ENCODE results near the gene DHX35.

The DHX35 gene, protein sequence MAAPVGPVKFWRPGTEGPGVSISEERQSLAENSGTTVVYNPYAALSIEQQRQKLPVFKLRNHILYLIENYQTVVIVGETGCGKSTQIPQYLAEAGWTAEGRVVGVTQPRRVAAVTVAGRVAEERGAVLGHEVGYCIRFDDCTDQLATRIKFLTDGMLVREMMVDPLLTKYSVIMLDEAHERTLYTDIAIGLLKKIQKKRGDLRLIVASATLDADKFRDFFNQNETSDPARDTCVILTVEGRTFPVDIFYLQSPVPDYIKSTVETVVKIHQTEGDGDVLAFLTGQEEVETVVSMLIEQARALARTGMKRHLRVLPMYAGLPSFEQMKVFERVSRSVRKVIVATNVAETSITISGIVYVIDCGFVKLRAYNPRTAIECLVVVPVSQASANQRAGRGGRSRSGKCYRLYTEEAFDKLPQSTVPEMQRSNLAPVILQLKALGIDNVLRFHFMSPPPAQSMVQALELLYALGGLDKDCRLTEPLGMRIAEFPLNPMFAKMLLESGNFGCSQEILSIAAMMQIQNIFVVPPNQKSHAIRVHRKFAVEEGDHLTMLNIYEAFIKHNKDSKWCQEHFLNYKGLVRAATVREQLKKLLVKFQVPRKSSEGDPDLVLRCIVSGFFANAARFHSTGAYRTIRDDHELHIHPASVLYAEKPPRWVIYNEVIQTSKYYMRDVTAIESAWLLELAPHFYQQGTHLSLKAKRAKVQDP

DNA sequence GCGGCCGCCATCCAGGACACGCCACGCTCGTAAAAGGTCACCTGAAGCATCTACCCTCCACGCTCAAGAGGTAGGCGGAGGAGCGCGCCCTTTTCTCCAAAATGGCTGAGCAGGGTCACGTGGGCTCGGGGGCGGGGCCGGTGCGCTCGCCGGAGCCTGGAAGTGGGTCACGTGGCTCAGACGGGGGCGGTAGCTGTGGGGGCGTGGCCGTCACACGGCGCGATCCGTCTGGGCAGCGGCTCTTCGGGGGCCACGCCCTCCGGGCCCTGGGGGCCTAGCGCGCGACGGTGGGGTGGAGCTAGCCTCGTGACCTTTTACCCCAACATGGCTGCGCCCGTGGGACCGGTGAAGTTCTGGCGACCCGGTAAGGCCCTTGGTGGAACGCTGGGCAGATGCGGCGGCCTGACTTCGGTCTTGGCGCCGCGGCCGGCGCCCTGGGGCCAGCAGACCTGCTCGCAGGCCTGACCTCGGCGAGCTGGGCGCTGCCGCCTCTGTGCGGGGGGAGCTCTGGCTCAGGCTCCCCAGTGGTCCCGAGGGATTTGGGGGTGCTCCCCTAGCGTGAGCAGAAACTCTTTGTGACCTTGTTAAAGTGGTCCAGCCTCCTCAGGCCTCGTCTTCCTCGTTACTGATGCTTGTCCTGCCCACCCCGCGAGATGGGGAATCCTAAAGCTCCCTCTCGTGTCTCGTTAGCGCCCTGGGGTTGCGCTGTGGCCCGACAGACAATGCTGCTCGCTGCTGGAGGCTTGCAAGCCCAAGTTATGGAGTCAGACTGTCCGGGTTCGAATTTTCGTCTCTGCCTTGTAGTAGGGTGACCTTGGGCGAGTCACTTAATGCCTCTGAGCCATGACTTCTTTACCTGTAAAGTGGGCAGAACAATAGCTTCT, at the start of gene DHX35:
Gene DHX35 (plus strand): TSS at position 301 of the 884 bp plus-strand sequence. CDS start 24 bp downstream, at position 325.
- peak; percentile 99 for DNase-seq

DNA sequence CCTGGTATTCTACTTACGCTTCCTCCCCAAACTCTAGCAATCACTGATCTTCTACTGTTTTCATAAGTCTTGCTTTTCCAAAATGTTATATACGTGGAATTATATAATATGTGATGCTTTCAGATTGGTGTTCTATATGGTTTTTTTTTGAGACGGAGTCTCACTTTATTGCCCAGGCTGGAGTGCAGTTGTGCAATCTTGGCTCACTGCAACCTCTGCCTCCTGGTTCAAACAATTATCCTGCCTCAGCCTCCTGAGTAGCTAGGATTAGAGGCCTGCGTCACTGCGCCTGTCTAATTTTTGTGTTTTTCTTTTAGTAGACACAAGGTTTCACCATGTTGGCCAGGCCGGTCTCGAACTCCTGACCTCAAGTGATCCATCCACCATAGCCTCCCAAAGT, 46.8 kb upstream of the DHX35 start:
- DNase-seq: no peak

DNA sequence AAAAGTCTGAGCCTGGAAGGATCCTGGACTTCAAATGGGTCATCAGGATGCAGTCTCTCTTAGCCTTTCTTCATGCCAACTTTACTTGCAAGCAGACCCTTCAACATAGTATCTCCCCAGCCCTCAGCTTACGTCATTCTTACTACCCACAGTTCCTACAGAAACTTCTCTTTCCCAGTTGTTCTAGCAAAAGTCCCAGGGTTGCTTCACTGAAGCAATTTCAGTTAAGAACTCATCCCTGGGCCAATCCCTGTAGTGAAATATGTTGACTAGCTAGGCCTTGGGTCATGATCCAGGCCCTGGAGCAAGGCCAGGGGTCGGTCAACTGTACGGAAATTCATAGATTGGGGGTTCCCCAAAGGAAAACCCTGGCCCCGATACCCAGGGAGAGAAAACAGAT, 44.5 kb upstream of the DHX35 start:
- no peak for DNase-seq

DNA sequence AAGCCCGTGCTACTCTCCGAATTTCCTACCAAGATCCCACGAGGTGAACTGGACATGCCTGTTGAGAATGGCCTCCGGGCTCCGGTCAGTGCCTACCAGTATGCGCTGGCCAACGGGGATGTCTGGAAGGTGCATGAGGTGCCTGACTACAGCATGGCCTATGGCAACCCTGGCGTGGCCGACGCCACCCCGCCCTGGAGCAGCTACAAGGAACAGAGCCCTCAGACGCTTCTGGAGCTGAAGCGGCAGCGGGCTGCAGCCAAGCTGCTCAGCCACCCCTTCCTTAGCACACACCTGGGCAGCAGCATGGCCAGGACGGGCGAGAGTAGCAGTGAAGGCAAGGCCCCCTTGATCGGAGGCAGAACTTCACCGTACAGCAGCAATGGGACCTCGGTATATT, 44.0 kb upstream of the DHX35 start:
- no peak for DNase-seq

DNA sequence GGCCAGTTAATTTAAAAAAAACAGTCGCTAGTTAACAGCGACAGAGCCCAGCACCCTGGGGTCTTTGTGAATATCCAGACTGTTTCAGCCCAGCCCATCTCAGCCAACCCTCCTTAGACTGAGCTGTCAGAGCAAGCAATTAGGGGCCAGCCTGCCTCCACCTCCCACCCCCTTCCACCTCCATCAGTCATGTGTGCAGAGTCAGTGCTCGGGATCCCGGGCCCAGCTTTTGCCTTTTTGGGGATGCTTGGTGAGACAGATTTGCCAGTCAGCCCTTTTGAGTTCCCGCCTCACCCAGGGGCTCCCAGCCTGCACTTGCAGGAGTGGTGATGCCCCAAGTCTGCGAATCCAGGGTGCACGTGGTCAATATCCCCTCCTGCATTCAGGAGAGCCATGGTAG, 42.5 kb upstream of the DHX35 start:
- DNase-seq: no peak

DNA sequence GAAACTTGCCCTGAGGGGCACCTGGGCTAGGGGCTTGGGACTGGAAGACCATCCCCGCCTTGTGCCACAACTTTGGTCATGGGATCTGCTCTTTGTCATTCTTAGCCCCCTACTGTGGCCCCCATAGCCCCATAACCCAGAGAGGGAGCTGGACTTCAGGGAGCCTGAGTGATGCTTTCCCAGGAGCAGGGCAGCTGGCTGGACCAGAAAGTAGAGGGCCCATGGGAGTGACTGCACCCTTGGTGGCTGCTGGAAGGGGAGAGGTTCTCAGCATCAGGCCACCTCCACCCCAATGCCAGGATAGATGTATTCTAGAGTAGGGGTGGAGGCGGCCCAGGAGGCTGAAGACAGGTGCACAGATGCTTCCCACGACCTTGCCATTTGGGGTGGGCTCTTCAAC, 41.7 kb upstream of the DHX35 start:
- DNase-seq: no peak

DNA sequence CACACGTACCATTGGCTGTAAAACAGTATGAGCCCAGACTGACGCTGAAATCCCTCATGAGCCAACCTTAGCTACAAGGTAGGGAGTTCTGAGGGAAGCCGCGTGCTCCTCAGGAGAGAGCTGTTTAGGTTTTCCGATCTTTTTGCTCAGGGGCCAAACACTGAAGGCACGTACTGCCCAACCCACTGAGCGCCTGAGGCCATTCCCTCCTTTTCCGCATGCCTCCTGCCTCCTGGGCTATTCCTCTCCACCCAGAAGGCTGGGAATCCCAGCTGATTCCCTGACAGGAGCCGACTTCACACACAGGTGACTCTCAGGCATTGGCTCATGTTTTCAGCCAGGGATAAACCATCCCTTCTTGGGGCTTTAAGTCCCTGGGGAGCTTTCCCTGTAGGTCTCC, 41.3 kb upstream of the DHX35 start:
- no peak for DNase-seq

DNA sequence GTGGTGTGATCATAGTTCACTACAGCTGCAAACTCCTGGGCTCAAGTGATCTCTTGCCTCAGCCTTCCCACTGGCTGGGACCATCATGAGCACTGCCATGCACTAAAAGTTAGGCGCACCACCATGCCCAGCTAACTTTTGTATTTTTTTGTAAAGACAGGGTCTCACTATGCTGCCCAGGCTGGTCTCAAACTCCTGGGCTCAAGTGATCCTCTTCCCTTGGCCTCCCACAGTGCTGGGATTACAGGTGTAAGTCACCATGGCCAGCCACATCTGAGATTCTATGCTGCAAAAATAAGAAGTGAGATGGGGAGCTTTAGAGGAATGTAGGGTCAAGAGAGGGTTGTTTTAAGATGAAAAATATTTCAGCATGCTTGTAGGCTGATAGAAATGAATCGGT, 37.4 kb upstream of the DHX35 start:
- no peak for DNase-seq

DNA sequence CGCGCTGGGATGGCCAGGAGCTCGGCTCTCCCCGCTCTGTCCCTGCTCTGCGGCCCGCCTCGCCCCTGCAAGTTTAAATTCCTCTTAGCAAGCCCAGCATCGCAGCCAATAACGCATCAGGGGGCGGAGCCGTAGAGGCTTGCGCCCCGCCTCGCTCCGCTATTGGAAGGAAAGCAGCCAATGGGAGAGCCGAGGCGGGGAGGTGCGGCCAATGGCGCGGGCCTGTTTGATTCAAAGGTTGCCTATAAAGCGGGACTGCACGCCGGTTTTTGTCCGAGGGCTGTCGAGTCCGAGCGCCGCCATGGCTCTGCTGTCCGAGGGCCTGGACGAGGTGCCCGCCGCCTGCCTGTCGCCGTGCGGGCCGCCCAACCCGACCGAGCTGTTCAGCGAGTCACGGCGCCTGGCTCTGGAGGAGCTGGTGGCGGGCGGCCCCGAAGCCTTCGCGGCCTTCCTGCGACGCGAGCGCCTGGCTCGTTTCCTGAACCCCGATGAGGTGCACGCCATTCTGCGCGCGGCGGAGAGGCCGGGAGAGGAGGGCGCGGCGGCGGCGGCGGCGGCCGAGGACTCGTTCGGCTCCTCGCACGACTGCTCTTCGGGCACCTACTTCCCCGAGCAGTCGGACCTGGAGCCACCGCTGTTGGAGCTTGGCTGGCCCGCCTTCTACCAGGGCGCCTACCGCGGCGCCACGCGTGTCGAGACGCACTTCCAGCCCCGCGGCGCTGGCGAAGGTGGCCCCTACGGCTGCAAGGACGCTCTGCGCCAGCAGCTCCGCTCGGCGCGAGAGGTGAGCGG, 35.8 kb upstream of the DHX35 start, which contains the start of gene FAM83D:
Gene FAM83D (plus strand): TSS at position 276 of the 792 bp plus-strand sequence. CDS start 26 bp downstream, at position 302.
- DNase-seq: peak; percentile 95 to 97

DNA sequence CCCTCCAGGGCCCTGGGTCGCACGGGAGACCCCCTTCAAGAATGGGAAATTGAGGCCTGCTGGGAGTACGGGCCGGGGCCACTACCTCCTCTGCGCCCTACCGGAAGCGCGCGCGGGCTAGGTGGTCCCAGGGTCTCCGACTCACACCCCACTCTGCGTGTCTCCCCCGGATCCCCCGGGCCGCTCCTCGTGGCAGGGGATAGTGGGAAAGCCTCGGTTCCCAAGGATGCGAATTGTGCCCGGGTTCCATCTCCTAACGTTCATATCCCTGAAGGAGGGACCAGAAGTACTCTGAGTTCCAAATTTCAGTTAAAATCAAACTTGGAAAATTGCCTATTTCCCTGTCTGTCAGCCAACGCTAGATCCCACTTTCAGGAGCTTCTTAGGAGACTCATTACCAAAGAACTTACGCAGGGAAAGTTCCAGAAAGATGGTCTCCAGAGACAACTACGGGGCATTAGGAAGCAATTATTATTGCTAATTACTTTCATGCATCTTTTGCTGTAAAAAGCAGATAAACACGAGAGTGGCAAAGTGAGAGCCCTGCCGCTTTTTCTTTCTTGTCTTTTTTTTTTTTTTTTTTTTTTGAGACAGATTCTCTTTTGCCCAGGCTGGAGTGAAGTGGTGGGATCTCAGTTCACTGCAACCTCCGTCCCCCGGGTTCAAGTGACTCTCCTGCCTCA, 35.1 kb upstream of the DHX35 start:
- DNase-seq: peak in 1 of 2 experiments; percentile 12

DNA sequence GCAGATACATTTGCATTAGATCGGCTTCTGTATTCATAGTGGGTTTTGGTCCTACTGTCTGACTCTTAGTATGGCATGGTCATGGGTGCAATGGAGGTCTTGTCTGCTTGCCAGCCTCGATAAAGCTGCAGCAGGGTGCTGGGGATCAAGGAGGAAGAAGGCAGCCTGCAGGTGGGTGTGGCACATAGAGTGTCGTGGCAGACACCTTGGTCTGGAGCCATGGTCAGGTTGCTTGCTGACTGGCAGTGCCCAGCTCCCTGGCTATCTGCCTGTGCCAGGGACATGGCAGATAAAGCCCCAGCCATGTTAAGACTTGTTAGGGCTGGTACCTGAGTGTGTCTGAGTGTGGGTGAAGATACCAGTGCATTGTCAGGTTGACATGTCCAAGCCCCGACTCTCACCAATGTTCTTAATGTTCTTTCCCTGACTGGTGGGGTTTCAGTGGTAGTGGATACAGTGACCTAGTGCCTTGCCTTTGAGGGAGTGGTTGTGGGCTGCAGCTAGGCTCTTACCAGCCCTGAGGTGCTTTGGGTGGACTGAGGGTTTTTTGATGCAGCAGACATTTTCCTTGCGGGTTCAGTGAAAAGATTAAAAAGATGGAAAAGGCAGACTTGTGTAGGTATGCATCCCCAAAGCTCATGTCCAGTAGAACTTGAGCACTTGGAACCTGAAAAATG, 34.1 kb upstream of the DHX35 start:
- no peak for DNase-seq

DNA sequence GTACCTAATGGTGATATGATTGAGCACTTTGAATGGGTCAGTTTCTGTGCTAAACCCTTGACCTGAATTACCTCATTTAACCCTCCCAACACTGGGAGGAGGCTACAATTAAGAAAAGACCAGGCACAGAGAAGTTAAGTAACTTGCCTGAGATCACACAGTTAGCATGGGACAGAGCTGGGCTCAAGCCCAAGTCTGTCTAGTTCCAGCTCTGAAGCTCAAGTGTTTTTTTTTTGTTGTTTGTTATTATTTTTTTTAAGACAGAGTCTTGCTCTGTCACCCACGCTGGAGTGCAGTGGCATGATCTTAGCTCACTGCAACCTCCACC, 31.9 kb upstream of the DHX35 start:
- no peak for DNase-seq

DNA sequence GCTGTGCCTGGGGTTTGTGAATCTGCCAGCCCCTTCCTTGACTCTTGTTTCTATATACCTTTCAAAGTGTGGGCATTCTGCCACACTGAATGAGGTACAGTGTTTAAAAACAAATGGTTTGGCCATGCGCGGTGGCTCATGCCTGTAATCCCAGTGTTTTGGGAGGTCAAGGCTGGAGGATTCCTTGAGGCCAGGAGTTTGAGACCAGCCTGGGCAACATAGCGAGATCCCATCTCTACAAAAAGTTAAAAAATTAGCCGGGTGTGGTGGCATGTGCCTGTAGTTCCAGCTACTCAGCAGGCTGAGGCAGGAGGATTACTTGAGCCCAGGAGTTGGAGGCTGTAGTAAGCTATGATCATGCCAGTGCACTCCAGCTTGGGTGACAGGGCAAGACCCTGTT, 30.2 kb upstream of the DHX35 start:
- no peak for DNase-seq

DNA sequence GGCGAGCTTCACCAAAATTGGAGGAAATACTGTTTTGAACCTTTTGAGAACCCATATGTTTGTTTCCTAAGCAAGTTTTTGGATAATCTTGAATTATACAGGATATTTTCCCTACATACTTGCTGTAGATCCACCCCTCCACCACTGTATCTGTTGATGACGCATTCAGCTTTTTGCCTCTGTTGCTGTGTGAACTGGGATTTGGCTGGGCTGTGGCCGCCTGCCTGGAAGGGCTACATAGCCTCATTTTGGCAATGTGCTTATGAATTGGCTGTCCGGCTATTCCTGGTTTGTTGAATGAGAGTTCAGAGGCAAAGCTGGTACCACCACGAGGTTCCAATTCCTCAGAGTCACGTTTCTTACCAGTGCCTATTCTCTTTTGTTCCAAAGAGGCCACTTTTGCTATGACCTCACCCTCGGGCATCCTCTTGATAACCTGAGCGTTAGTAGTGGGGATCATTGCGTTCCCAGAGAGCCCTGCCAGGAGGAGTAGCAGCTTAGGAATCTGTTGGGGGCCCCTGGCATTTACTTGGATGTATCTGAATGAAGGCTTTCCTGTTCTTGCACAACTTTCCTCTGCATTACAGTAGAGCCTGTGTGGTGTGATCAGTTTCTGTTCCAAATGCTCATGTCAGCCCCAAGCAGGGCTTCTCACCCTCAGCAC, 29.6 kb upstream of the DHX35 start:
- no peak for DNase-seq

DNA sequence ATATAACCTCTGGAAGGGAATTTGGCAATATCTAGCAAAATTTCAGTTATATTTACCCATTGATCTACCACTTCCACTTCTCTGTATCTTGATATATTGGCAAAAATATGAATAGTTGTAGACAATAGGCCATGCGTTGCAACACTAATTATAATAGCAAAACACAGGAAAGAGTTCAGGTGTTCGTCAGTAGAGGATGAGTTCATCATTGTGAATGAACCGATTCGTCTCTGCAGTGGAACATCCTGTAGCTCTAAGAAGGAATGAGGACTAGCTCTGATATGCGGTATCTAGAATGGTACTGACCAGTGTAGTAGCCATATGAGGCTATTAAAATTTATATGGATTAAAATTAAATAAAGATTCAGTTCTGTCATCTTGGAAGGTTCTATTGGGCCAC, 27.6 kb upstream of the DHX35 start:
- DNase-seq: no peak

DNA sequence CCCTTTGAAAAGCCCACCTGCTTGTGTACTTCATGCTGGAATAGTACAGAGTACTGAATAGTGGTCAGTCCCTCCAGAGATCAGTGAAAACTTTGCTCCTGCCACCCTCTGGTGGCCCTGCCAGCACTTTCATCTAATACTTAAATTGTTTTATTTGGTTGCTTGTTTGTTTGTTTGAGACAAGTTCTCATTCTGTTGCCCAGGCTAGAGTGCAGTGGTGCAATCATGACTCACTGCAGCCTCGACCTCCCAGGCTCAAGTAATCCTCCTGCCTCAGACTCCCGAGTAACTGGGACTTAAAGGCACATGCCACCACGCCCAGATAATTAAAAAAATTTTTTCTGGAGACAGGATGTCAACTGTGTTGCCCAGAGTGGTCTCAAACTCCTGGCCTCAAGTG, 26.9 kb upstream of the DHX35 start:
- DNase-seq: no peak

DNA sequence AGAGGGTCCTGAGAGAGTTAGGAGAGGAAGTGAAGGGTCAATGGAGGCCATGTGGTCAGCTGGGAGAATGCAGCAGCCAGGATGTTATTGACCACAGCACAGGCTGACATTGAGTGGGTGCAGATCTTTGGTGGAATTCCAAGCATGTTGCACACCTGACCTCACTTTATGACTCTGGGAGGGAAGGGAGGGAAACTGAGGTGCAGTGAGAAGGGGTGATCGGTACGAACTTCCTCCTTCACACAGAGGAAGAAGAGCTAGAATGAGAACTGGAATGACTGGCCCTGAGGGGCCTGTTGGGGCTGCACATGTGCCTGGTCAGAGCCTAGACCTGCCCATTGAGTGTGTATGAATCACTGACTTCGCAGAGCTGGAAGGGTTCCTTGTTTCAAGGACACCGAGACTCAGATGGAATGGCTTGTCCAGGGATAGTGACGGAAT, 26.2 kb upstream of the DHX35 start:
- no peak for DNase-seq

DNA sequence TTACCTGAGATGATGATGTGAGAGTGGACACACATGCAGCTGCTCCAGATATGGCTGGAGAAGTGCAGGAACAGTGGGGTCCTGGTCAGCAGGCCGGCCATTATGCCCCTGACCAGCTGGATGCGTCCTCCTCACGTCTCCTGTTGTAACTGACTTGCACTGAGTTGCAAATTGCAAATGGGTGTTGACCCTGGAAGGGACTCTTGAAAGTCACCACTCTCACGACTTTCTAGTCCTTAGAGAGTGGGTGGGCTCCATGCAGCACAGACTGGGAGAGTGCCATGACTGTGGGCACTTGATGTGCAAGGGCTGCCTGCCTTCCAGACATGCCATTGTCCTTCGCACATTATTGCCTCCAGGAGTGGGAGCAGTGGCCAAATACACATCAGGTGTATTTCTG, 25.1 kb upstream of the DHX35 start:
- DNase-seq: no peak

DNA sequence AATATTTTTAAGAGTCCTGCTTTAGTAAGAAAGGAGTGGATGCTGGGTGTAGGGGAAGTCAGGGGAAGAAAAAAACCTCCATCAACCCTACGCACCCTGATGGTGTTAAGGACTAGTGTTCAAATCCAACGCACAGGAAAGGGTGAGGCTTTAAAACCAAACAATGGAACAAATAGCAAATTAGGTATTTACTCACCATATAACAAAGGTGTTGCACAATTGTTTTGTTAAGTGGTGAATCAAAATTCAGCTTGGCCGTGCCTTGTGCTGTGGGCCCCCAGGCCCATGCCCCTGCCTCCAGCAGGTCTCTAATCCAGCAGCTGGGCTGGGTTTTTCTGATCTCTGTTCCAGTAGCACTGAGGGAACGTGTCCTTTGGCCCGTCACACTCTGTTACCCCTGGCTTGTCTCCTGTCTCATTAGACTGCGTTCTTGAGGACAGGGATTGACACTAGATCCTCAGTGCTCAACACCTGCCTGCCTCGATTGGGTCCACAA, 24.1 kb upstream of the DHX35 start:
- DNase-seq: no peak

DNA sequence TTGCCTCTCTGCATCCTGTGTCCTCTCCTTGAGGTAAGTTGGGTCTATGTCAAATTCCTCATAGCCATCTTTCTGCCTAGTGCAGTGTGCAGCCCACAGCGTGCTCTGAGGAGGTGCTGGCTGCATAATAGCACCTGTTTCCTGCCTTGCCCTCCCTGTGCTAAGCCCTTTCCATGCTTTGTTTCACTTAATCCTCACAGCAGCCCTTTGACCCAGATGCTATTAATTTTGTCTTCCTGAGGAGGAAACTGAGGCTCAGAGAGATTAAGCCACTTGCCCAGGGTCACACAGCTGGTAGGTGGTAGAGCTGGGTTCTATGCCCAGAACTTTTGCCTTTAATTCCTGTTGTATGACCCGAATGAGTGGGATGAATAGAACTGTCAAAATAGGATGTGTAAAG, 22.5 kb upstream of the DHX35 start:
- DNase-seq: no peak

DNA sequence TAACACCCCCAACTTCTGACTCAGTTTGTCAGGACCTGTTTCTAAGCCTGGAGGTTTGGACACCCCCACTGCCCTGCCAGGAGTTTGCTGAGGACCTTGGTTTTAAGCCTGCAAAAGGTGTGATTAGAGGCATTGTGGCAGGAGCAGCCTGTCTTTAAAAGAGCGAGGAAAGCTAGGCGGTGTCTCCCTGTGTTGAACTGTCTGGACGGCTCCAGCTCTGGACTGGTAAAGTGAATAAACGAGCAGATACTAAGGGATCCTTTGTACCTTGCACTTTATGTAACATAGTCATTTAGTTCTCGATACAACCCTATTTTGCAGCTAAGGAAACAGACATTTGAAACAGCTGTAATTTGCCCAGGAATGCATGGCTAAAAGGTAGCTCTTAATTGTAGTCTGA, 21.5 kb upstream of the DHX35 start:
- DNase-seq: no peak
